ENCODE measurements around the gene BBOX1.
"Not testable (repeated sequence)": the region's sequence is repeated elsewhere in the genome, so short reads cannot be mapped to it uniquely, and the experiment has no call there.

Gene BBOX1

GRCh38 chr11:27040302-27041115 lies at the start of gene BBOX1:
Gene BBOX1 (plus strand): TSS chr11:27040815. CDS start chr11:27055431, 14,616 bp downstream.
- in situ Hi-C loops (cut with HindIII; ENCODE audit: low sequenced_read_pairs) = no loop called here

- in situ Hi-C loops (cut with HindIII; ENCODE audit: low sequenced_read_pairs) = no loop called here
These were observed 48.5 kb upstream of the BBOX1 start for GRCh38 chr11:26992031-26992541.

- in situ Hi-C loops (cut with HindIII; ENCODE audit: low sequenced_read_pairs) = no loop called here
These were observed 46.6 kb upstream of the BBOX1 start, which contains the start of gene FIBIN for GRCh38 chr11:26993965-26994457. Gene FIBIN (plus strand): TSS chr11:26994112. CDS start chr11:26994527, 415 bp downstream.

- in situ Hi-C loops (cut with HindIII; ENCODE audit: low sequenced_read_pairs) = no loop called here
These were observed 46.0 kb upstream of the BBOX1 start for GRCh38 chr11:26994631-26995095.

- in situ Hi-C loops (cut with HindIII; ENCODE audit: low sequenced_read_pairs) = no loop called here
These were observed 44.7 kb upstream of the BBOX1 start for GRCh38 chr11:26995701-26996460.

- in situ Hi-C loops (cut with HindIII; ENCODE audit: low sequenced_read_pairs) = no loop called here
These were observed 43.2 kb upstream of the BBOX1 start for GRCh38 chr11:26997378-26997777.

- in situ Hi-C loops (cut with HindIII; ENCODE audit: low sequenced_read_pairs) = not testable (repeated sequence)
These were observed 39.4 kb upstream of the BBOX1 start for GRCh38 chr11:27001136-27001730.

- in situ Hi-C loops (cut with HindIII; ENCODE audit: low sequenced_read_pairs) = no loop called here
These were observed 38.2 kb upstream of the BBOX1 start for GRCh38 chr11:27002431-27002830.

GRCh38 chr11:27002838-27003237 lies 37.8 kb upstream of the BBOX1 start:
- in situ Hi-C loops (cut with HindIII; ENCODE audit: low sequenced_read_pairs) = no loop called here

- in situ Hi-C loops (cut with HindIII; ENCODE audit: low sequenced_read_pairs) = no loop called here
These were observed 36.5 kb upstream of the BBOX1 start for GRCh38 chr11:27004103-27004502.

- in situ Hi-C loops (cut with HindIII; ENCODE audit: low sequenced_read_pairs) = no loop called here
These were observed 31.6 kb upstream of the BBOX1 start for GRCh38 chr11:27008811-27009535.

GRCh38 chr11:27011560-27012233 lies 28.9 kb upstream of the BBOX1 start:
- in situ Hi-C loops (cut with HindIII; ENCODE audit: low sequenced_read_pairs) = no loop called here

GRCh38 chr11:27012234-27012921 lies 28.2 kb upstream of the BBOX1 start:
- in situ Hi-C loops (cut with HindIII; ENCODE audit: low sequenced_read_pairs) = no loop called here

GRCh38 chr11:27013781-27014361 lies 26.7 kb upstream of the BBOX1 start:
- in situ Hi-C loops (cut with HindIII; ENCODE audit: low sequenced_read_pairs) = no loop called here

- in situ Hi-C loops (cut with HindIII; ENCODE audit: low sequenced_read_pairs) = no loop called here
These were observed 21.6 kb upstream of the BBOX1 start for GRCh38 chr11:27018902-27019529.

- in situ Hi-C loops (cut with HindIII; ENCODE audit: low sequenced_read_pairs) = no loop called here
These were observed 19.9 kb upstream of the BBOX1 start for GRCh38 chr11:27020751-27021150.

GRCh38 chr11:27022659-27023251 lies 17.9 kb upstream of the BBOX1 start:
- in situ Hi-C loops (cut with HindIII; ENCODE audit: low sequenced_read_pairs) = no loop called here

- in situ Hi-C loops (cut with HindIII; ENCODE audit: low sequenced_read_pairs) = no loop called here
These were observed 15.8 kb upstream of the BBOX1 start for GRCh38 chr11:27024865-27025264.

All from endothelial cell of hepatic sinusoid (primary cell).